ENCODE data around the gene ICAM1. TPM values are rescaled to one million over a fixed set of nuclear protein-coding genes. Genes with fewer than 3 reads are reported as not detected.

ICAM1 gene
- total and polyA plus RNA-seq, 2 of the 13 experiments (the other 11 are each of a cell fraction or from before 2014, with no cell fraction given): 37.9 to 98.4 TPM

DNA sequence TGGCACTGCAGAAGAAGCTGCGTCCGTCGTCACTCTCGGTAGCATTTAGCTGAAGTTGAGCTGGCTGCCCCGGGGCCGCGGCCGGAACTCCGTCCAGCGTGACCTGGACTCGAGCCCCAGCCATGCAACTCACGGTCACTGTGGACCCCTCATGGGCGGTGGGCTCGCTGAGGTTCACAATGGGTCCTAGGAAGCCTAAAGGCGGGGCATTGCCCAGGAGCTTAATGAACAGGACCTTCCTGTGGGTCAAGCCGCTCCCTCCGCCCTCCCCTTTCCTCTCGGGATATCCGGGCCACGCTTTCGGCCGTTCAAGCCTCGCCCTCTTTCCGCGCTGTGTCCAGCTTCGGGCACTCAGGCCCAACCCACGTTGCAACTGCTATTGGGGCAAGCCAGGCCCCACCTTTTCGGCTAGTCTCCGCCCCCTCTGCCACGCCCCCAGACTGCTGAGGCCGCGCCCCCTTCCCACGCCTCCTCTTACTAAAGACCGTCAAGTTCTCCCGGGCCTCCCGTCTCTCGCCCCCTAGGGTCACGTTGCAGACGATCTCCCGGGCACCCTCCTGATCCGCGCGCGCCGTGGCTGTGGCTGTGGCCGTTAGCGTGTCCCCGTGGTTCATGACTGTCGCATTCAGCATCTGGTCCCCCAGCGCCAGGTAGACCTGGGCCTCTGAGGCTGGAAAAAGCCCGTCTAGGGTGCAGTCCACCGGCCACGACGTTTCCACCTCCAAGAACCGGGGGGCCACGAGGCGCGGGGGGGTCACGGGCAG is 63.9 kb downstream of the ICAM1 start (continued):
- TF ChIP-seq, protein P1, sequence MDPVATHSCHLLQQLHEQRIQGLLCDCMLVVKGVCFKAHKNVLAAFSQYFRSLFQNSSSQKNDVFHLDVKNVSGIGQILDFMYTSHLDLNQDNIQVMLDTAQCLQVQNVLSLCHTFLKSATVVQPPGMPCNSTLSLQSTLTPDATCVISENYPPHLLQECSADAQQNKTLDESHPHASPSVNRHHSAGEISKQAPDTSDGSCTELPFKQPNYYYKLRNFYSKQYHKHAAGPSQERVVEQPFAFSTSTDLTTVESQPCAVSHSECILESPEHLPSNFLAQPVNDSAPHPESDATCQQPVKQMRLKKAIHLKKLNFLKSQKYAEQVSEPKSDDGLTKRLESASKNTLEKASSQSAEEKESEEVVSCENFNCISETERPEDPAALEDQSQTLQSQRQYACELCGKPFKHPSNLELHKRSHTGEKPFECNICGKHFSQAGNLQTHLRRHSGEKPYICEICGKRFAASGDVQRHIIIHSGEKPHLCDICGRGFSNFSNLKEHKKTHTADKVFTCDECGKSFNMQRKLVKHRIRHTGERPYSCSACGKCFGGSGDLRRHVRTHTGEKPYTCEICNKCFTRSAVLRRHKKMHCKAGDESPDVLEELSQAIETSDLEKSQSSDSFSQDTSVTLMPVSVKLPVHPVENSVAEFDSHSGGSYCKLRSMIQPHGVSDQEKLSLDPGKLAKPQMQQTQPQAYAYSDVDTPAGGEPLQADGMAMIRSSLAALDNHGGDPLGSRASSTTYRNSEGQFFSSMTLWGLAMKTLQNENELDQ (CRISPR knock-in tag; IDR thresholded peaks at IDR 0.05; ENCODE audit: borderline replicate concordance): no peak
- TF ChIP-seq MED8 (CRISPR knock-in tag; IDR thresholded peaks at IDR 0.05; ENCODE audit: insufficient replicate concordance) (no peak), PBX3 (CRISPR knock-in tag; IDR thresholded peaks at IDR 0.05; ENCODE audit: borderline replicate concordance) (no peak), PRMT3 (CRISPR knock-in tag; IDR thresholded peaks at IDR 0.05; ENCODE audit: borderline replicate concordance, low read depth) (no peak), ZBTB4 (CRISPR knock-in tag; IDR thresholded peaks at IDR 0.05; ENCODE audit: borderline replicate concordance) (peak; percentile 73), ZBTB38 (CRISPR knock-in tag; IDR thresholded peaks at IDR 0.05) (peak; percentile 39; the same call in 1 of the 2 replicates), IRF9 (CRISPR knock-in tag; IDR thresholded peaks at IDR 0.05; ENCODE audit: borderline replicate concordance) (peak; percentile 39; the same call in 1 of the 2 replicates), JARID2 (CRISPR knock-in tag; IDR thresholded peaks at IDR 0.05; ENCODE audit: insufficient replicate concordance) (no peak), ZNF570 (CRISPR knock-in tag; IDR thresholded peaks at IDR 0.05; ENCODE audit: borderline replicate concordance) (no peak), ZUFSP (CRISPR knock-in tag; IDR thresholded peaks at IDR 0.05; ENCODE audit: borderline replicate concordance) (no peak), USF2 (IDR thresholded peaks at IDR 0.05; ENCODE audit: low read depth, low read length) (no peak), USF2 (CRISPR knock-in tag; IDR thresholded peaks at IDR 0.05; ENCODE audit: borderline replicate concordance) (no peak), CBX1 (IDR thresholded peaks at IDR 0.05; ENCODE audit: low read depth) (no peak), ZMAT3 (CRISPR knock-in tag; conservative IDR thresholded peaks at IDR 0.05) (peak; percentile 75; the same call in 1 of the 2 replicates), KAT8 (CRISPR knock-in tag; IDR thresholded peaks at IDR 0.05) (peak; percentile 54; the same call in 1 of the 2 replicates)

All from HepG2 (cell line).